Right lobe of liver (tissue), 6 donors: ENCODE data around the gene RPL6. TPM values are rescaled to one million over a fixed set of nuclear protein-coding genes. Genes with fewer than 3 reads are reported as not detected.
"Not testable (repeated sequence)": the region's sequence is repeated elsewhere in the genome, so short reads cannot be mapped to it uniquely, and the experiment has no call there.

Experiments used
- ATAC-seq, 4 donors: fragments of 200-7000 bp; cut with Tn5 transposase; one replicate each; pipeline ENCODE4 v1.9.1; 2020; ENCODE audit warnings: mild to moderate bottlenecking in 4 of 4, moderate library complexity in 4 of 4
- DNase-seq, 3 donors: peaks; one replicate each; pipeline ENCODE4 v3.0.0-alpha.2; 2020
- H3K27ac ChIP-seq, 3 donors: fragments of 200-600 bp; one replicate each; pipeline ENCODE4 v1.8.0; 2022
- H3K27me3 ChIP-seq, 2 donors: fragments of 200-600 bp; one replicate each; pipeline ENCODE4 v1.8.0; 2022
- H3K36me3 ChIP-seq, 4 donors: fragments of 200-600 bp; sonication (generic) in 1 of 4; one replicate each; pipeline versions ENCODE4 v1.5.1 to v1.8.0; 2017 to 2022; ENCODE audit warnings: control low read depth in 1 of 4
- H3K4me1 ChIP-seq, 4 donors: fragments of 200-600 bp; sonication (generic) in 1 of 4; one replicate each; pipeline versions ENCODE4 v1.5.1 to v1.8.0; 2017 to 2022; ENCODE audit warnings: control low read depth in 1 of 4
- H3K4me3 ChIP-seq, 3 donors: fragments of 200-600 bp; one replicate each; pipeline ENCODE4 v1.8.0; 2022
- H3K9me3 ChIP-seq, 4 donors: fragments of 200-600 bp; sonication (generic) in 1 of 4; one replicate each; pipeline versions ENCODE4 v1.5.1 to v1.8.0; 2017 to 2022; ENCODE audit warnings: control low read depth in 1 of 4
- POLR2A ChIP-seq: fragments of 450-650 bp; IDR thresholded peaks from one replicate; pipeline ENCODE4 v1.6.1; 2017; ENCODE audit warnings: antibody characterized with exemption, mild to moderate bottlenecking
- WGBS: methylation state at CpG from one replicate; pipeline ENCODE4 v1.1.6; 2018; ENCODE audit warnings: low coverage, low lambda C conversion rate; ENCODE audit not compliant: insufficient coverage; ENCODE audit errors: missing lambda C conversion rate; 5-methylcytosine and 5-hydroxymethylcytosine counted together
- intact Hi-C, 2 donors: fragments of 100-400 bp; cut with DNase I; formaldehyde crosslinking; loops; one replicate each; pipeline versions ENCODE4 v1.11.2 to v1.14.1; 2022
- long read RNA-seq: library from polyadenylated mRNA; unstranded; transcript quantifications from one replicate; pipeline ENCODE4 v2.0.0, GENCODE V29; 2019
- total RNA-seq, 6 experiments: library from RNA; depleted of rRNA in 2 of 6; stranded (reverse); fragments of >200 nt in 2 of 6; fragmentation: NEBNext Ultra II Directional in 3 of 6; extraction: Animal tissue kit (Norgen Biotek cat#: 25700) in 3 of 6; gene quantifications; one replicate each; pipeline versions ENCODE4 v1.1.0 to v1.2.4, GENCODE V29; 2016 to 2023
- TF ChIP-seq, protein P1 (sequence below), 4 donors: fragments of 200-600 bp in 3 of 4; fragments of 450-650 bp in 1 of 4; IDR thresholded peaks; one replicate each; pipeline versions ENCODE4 v1.5.1 to v1.8.0; 2016 to 2022; ENCODE audit warnings: antibody characterized with exemption in 4 of 4, mild to moderate bottlenecking in 2 of 4
- donor health status: DM: no; HTN: yes; CAD: no.
- donor health status: DM: no; HTN: no; CAD: no.
- donor health status: DM: no; HTN: no; CAD: no.
- donor health status: DM: no; HTN: yes; CAD: no.
- donor health status: DM: no; HTN: yes; CAD: no.

Gene RPL6
- total RNA-seq = 100 to 1,000 TPM; 393 to 887 (median 470) TPM
- long read RNA-seq, transcript RPL6-201 (7 exons, 947 nt) = major isoform, 195 of 317 reads
- long read RNA-seq, partial matches to known transcripts = 114 of 317 reads
- long read RNA-seq, other reads (novel, unspliced or antisense) = 7 of 317 reads

DNA sequence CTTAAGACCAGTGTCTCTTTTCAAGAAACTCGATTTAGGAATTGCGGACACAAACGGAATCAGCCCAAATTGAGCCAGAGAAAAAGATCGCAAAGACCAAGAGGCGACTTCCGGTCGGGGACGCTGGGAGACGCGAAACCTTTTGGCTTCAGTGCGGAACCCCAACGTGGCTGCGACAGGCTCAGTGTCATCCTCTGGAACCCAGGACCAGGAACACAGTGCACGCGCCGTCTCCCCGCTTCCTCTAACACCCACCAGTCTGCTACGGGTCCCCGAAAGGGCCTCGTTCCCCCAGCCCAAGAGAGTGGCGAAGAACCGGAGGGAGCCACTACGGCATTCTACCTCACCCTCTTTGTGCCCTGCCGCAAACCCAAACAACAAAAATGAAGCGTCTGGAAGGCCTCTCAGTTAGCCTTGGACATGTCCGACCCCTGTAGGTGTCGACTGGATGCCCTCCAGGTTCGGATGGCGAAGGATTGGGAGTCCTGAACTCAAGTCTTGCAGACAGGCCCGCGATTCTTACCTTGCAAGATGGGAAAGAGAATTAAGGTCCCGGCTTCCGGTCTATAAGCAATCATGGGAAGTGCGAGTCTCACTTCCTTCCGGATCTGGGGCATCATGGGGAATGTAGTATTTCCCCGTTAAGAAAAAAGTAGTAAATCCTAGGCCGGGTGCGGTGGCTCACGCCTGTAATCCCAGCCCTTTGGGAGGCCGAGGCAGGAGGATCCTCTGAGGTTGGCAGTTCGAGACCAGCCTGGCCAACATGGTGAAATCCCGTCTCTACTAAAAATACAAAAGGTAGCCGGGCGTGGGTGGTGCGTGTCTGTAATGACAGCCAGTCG is at the start of gene RPL6:
Gene RPL6, minus strand, starts transcription at position 542 of the 842 bp plus-strand sequence. CDS start 949 bp downstream, outside the sequence.
- H3K36me3 ChIP-seq = peaks cover 10 to 39% (median 26%) of the 10 kb centered on the region in 4 donors
- WGBS = 3% methylated on average over 28 of the region's 46 CpGs
- H3K4me1 ChIP-seq = peaks cover 0 to 29% (median 4%) of the 10 kb centered on the region in 4 donors
- H3K27me3 ChIP-seq = no peaks in the 10 kb centered on the region
- H3K27ac ChIP-seq = peak within 1 kb of the TSS; percentile 71 to 77 (median 73)
- H3K9me3 ChIP-seq = no peaks in the 10 kb centered on the region
- H3K4me3 ChIP-seq = peak within 1 kb of the TSS; percentile 57 to 86 (median 83)
- intact Hi-C loops = no loop called here
- DNase-seq (peak; percentile 56 to 82 (median 70)), ATAC-seq (peak; percentile 89 to 93 (median 91))
- TF ChIP-seq, protein P1, sequence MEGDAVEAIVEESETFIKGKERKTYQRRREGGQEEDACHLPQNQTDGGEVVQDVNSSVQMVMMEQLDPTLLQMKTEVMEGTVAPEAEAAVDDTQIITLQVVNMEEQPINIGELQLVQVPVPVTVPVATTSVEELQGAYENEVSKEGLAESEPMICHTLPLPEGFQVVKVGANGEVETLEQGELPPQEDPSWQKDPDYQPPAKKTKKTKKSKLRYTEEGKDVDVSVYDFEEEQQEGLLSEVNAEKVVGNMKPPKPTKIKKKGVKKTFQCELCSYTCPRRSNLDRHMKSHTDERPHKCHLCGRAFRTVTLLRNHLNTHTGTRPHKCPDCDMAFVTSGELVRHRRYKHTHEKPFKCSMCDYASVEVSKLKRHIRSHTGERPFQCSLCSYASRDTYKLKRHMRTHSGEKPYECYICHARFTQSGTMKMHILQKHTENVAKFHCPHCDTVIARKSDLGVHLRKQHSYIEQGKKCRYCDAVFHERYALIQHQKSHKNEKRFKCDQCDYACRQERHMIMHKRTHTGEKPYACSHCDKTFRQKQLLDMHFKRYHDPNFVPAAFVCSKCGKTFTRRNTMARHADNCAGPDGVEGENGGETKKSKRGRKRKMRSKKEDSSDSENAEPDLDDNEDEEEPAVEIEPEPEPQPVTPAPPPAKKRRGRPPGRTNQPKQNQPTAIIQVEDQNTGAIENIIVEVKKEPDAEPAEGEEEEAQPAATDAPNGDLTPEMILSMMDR (IDR thresholded peaks at IDR 0.05) = no peak
- TF ChIP-seq POLR2A = peak; percentile 83

- Histone ChIP-seq H3K36me3 (peaks cover 0 to 33% (median 16%) of the 10 kb centered on the region in 4 donors), H3K9me3 (no peaks in the 10 kb centered on the region), H3K27me3 (no peaks in the 10 kb centered on the region), H3K27ac (no peak overlapping the region), H3K4me3 (no peak overlapping the region), H3K4me1 (no peaks in the 10 kb centered on the region)
- intact Hi-C loops = no loop called here
- ATAC-seq = no peak
- TF ChIP-seq POLR2A = no peak
- TF ChIP-seq, protein P1 (IDR thresholded peaks at IDR 0.05) = no peak
- DNase-seq = no peak
- 84% methylated on average over 4 of the region's 5 CpGs for WGBS
Measured at GRCh38 chr12:112458751-112459150, 49.3 kb upstream of the RPL6 start.

DNA sequence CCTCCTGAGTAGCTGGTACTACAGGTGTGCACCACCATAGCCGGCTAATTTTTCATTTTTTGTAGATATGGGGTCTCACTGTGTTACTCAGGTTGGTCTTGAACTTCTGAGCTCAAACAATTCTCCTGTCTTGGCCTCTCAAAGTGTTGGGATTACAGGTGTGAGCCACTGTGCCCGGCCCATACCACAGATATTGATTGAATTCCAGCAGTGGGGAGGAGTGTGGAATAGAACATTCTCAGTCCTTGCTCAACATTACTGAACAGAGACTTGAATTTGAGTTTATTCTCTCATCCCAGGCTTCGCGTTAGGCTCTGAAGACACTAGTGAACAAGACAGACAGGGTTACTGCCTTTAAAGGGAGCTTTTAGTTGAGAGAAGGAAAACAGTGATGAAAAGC is 48.9 kb upstream of the RPL6 start:
- intact Hi-C loops = no loop called here
- WGBS = 65% methylated on average over 4 of the region's 4 CpGs
- H3K36me3 ChIP-seq = peaks cover 0 to 33% (median 19%) of the 10 kb centered on the region in 4 donors

DNA sequence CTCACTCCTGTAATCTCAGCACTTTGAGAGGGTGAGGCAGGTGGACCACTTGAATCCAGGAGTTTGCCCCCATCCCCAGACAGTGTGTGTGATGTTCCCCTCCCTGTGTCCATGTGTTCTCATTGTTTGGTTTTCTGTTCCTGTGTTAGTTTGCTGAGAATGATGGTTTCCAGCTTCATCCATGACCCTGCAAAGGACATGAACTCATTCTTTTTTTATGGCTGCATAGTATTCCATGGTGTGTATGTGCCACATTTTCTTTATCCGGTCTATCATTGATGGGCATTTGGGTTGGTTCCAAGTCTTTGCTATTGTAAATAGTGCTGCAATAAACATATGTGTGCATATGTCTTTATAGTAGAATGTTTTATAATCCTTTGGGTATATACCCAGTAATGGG is 47.7 kb upstream of the RPL6 start:
- H3K27ac ChIP-seq, H3K27me3 ChIP-seq, DNase-seq, H3K4me1 ChIP-seq, ATAC-seq, H3K4me3 ChIP-seq, intact Hi-C loops, H3K9me3 ChIP-seq: not testable (repeated sequence)
- H3K36me3 ChIP-seq = peaks cover 0 to 41% (median 19%) of the 10 kb centered on the region in 4 donors
- no CpG with 5 or more reads among the region's 1 CpG for WGBS

More for the DNA sequence above, 48.9 kb upstream of the RPL6 start:
- no peaks in the 10 kb centered on the region for H3K9me3 ChIP-seq
- no peak overlapping the region for H3K4me3 ChIP-seq
- H3K4me1 ChIP-seq = no peaks in the 10 kb centered on the region
- TF ChIP-seq, protein P1 (IDR thresholded peaks at IDR 0.05) = no peak
- no peak for TF ChIP-seq POLR2A
- ATAC-seq = peak; percentile 27 to 75 (median 62)
- no peak overlapping the region for H3K27ac ChIP-seq
- H3K27me3 ChIP-seq = no peaks in the 10 kb centered on the region
- DNase-seq = no peak

DNA sequence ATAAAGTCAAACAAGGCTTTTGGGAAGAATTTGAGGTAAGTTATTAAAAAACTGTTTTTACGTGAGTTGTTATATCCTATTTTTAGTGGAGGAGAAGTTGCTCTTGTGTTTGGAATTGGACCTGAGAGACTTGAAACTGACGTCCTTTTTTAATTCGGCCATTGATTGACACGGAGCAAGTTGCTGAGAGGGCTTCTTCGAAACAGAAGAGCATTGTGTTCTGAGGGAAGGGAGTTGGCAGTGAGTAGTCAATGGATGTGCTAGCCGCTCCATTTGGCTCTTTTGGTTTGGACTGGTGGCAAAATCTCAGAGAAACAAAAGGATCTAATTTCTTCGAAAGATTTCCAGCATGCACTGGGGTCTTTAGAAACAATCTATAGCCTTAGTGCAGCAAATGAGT is 46.6 kb upstream of the RPL6 start:
- WGBS = 93% methylated on average over 7 of the region's 7 CpGs
- DNase-seq = no peak
- Histone ChIP-seq H3K36me3 (peaks cover 0 to 46% (median 23%) of the 10 kb centered on the region in 4 donors), H3K9me3 (no peaks in the 10 kb centered on the region), H3K4me3 (no peak overlapping the region), H3K4me1 (no peaks in the 10 kb centered on the region), H3K27me3 (no peaks in the 10 kb centered on the region), H3K27ac (no peak overlapping the region)
- TF ChIP-seq, protein P1 (IDR thresholded peaks at IDR 0.05) = no peak
- no peak for TF ChIP-seq POLR2A
- no peak for ATAC-seq
- intact Hi-C loops = no loop called here
